Measurements from ENCODE around the gene HOXD13. TPM values are rescaled to one million over a fixed set of nuclear protein-coding genes. Genes with fewer than 3 reads are reported as not detected.

HOXD13 gene
- total RNA-seq, 1 donor from 2014 or later = 1.1 TPM

- DNase-seq (ENCODE audit: low spot score) = no peak
Observed at GRCh38 chr2:176080540-176081375, 11.8 kb upstream of the HOXD13 start.

GRCh38 chr2:176081376-176081836 is 11.1 kb upstream of the HOXD13 start:
- DNase-seq (ENCODE audit: low spot score) = no peak

- DNase-seq (ENCODE audit: low spot score) = no peak
Observed at GRCh38 chr2:176081837-176082524, 10.5 kb upstream of the HOXD13 start.

GRCh38 chr2:176082525-176082823 is 10.0 kb upstream of the HOXD13 start:
- no peak for DNase-seq (ENCODE audit: low spot score)

GRCh38 chr2:176082824-176083751 is 9.4 kb upstream of the HOXD13 start:
- no peak for DNase-seq (ENCODE audit: low spot score)

- no peak for DNase-seq (ENCODE audit: low spot score)
Observed at GRCh38 chr2:176083796-176084261, 8.7 kb upstream of the HOXD13 start, which contains the start of gene EVX2. TSS of gene EVX2 (minus strand) at chr2:176083962. CDS start at chr2:176083776, 186 bp downstream.

GRCh38 chr2:176084611-176085119 is 7.9 kb upstream of the HOXD13 start:
- DNase-seq (ENCODE audit: low spot score) = no peak

GRCh38 chr2:176085120-176085788 is 7.3 kb upstream of the HOXD13 start:
- DNase-seq (ENCODE audit: low spot score) = no peak

- DNase-seq (ENCODE audit: low spot score) = no peak
Observed at GRCh38 chr2:176085861-176086771, 6.4 kb upstream of the HOXD13 start.

- no peak for DNase-seq (ENCODE audit: low spot score)
Observed at GRCh38 chr2:176087330-176088047, 5.0 kb upstream of the HOXD13 start.

- no peak for DNase-seq (ENCODE audit: low spot score)
Observed at GRCh38 chr2:176088048-176088936, 4.2 kb upstream of the HOXD13 start.

GRCh38 chr2:176088937-176089842 is 3.3 kb upstream of the HOXD13 start:
- no peak for DNase-seq (ENCODE audit: low spot score)

GRCh38 chr2:176089843-176090395 is 2.6 kb upstream of the HOXD13 start:
- no peak for DNase-seq (ENCODE audit: low spot score)

GRCh38 chr2:176090862-176091261 is 1.7 kb upstream of the HOXD13 start:
- no peak for DNase-seq (ENCODE audit: low spot score)

- DNase-seq (ENCODE audit: low spot score) = no peak
Observed at GRCh38 chr2:176091329-176092258, 927 bp upstream of the HOXD13 start.

Measured in mesenteric fat pad (tissue), 1 donor.